COLO829 (cell line): Measurements from ENCODE around the gene SLC14A1.

Source experiments
- DNase-seq: peaks from one replicate; pipeline ENCODE4 v3.0.0; 2012; ENCODE audit warnings: low spot score

SLC14A1 gene

GRCh38 chr18:45722899-45723298 lies 1.1 kb upstream of the SLC14A1 start:
- DNase-seq, result peak; percentile 63

- no peak for DNase-seq
These were observed 620 bp downstream of the SLC14A1 start for GRCh38 chr18:45724601-45725000.

GRCh38 chr18:45725336-45725735 lies 1.4 kb downstream of the SLC14A1 start:
- no peak for DNase-seq

- no peak for DNase-seq
These were observed 2.6 kb downstream of the SLC14A1 start for GRCh38 chr18:45726603-45727002.

- no peak for DNase-seq
These were observed 3.1 kb downstream of the SLC14A1 start for GRCh38 chr18:45727068-45727467.

- no peak for DNase-seq
These were observed 4.5 kb downstream of the SLC14A1 start for GRCh38 chr18:45728336-45729010.

- no peak for DNase-seq
These were observed 7.0 kb downstream of the SLC14A1 start for GRCh38 chr18:45730832-45731575.

- no peak for DNase-seq
These were observed 7.7 kb downstream of the SLC14A1 start for GRCh38 chr18:45731716-45732115.

- DNase-seq, result no peak
These were observed 9.6 kb downstream of the SLC14A1 start for GRCh38 chr18:45733535-45733934.

GRCh38 chr18:45734505-45734904 lies 10.5 kb downstream of the SLC14A1 start:
- no peak for DNase-seq

GRCh38 chr18:45734944-45735343 lies 11.0 kb downstream of the SLC14A1 start:
- DNase-seq, result no peak

GRCh38 chr18:45738660-45739059 lies 14.7 kb downstream of the SLC14A1 start:
- no peak for DNase-seq

- no peak for DNase-seq
These were observed 15.3 kb downstream of the SLC14A1 start for GRCh38 chr18:45739268-45739667.

- no peak for DNase-seq
These were observed 15.9 kb downstream of the SLC14A1 start for GRCh38 chr18:45739848-45740247.

- no peak for DNase-seq
These were observed 17.1 kb downstream of the SLC14A1 start for GRCh38 chr18:45741056-45741455.

- DNase-seq, result no peak
These were observed 22.0 kb downstream of the SLC14A1 start for GRCh38 chr18:45745817-45746461.

GRCh38 chr18:45748501-45748900 lies 24.5 kb downstream of the SLC14A1 start:
- DNase-seq, result no peak

GRCh38 chr18:45749918-45750689 lies 26.1 kb downstream of the SLC14A1 start:
- DNase-seq, result no peak

GRCh38 chr18:45751766-45752165 lies 27.8 kb downstream of the SLC14A1 start:
- DNase-seq, result no peak

GRCh38 chr18:45752681-45753080 lies 28.7 kb downstream of the SLC14A1 start:
- no peak for DNase-seq

GRCh38 chr18:45753286-45753685 lies 29.3 kb downstream of the SLC14A1 start:
- no peak for DNase-seq

GRCh38 chr18:45755934-45756333 lies 32.0 kb downstream of the SLC14A1 start:
- no peak for DNase-seq
